Activated CD4-positive, alpha-beta T cell treated with anti-CD3 and anti-CD28 coated beads, Interleukin-2, Interleukin-6, amounts not matched to agents 100 ng/mL and 50 ng/mL, durations not matched to agents 16 hours and 8 hours (primary cell): ENCODE data around the gene CCDC201.
"Not testable (repeated sequence)": the region's sequence is repeated elsewhere in the genome, so short reads cannot be mapped to it uniquely, and the experiment has no call there.

Experiments
- DNase-seq: peaks from one replicate; pipeline ENCODE4 v3.0.0-alpha.2; 2020

The CCDC201 gene

DNA sequence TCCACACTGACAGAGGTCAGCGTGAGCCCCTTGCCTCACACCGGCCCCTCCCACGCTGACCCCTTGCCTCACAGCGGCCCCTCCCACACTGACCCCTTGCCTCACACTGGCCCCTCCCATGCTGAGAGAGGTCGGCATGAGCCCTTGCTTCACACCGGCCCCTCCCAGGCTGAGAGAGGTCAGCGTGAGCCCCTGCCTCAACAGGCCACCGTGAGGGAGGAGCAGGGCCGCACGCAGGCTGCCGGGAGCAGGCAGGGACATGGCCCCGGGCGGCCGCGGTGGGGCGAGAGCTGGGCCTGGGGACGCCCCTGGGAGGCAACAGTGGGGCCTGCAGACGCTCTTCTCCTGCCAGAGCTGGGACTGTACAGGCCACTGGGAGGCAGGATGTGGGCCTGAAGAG lies 59.1 kb downstream of the CCDC201 start:
- not testable (repeated sequence) for DNase-seq

DNA sequence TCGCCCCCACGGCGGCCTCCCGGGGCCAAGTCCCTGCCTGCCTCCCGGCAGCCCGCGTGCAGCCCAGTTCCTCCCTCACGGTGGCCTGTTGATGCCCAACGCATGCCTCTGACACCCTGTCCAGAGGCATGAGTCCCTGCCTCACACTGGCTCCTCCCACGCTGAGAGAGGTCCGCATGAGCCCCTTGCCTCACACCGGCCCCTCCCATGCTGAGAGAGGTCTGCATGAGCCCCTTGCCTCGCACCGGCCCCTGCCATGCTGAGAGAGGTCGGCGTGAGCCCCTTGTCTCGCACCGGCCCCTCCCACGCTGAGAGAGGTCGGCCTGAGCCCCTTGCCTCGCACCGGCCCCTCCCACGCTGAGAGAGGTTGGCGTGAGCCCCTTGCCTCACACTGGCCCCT lies 59.9 kb downstream of the CCDC201 start:
- DNase-seq, result no peak

- DNase-seq, result not testable (repeated sequence)
These were observed 61.1 kb downstream of the CCDC201 start for GRCh38 chr7:45811652-45812234.

DNA sequence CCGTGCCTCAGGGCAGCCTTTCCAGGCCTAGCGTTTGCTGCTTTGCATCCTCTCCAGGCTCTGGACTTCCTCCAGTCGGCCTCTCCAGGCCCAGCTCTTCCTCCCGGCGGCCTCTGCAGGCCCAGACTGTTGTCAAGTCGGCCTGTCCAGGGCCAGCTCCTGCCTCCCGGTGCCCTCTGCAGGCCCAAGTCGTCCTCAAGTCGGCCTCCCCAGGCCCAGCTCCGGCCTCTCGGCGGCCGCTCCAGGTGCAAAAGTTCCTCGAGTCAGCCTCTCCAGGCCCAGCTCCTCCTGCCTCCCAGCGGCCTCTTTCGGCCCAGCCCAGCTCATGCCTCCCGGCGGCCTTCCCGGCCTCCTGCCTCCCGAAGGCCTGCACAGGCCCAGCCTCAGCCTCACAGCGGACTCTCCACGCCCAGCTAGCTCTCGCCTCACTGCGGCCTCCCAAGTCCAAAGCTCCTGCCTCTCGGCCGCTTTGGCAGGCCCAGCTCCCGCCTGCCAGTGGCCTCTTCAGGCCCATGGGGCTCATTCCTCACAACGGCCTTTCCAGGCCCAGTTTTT lies 62.4 kb downstream of the CCDC201 start:
- DNase-seq, result not testable (repeated sequence)
